H1 (cell line): ENCODE results near the gene STAC. TPM values are rescaled to one million over a fixed set of nuclear protein-coding genes. Genes with fewer than 3 reads are reported as not detected.

ENCODE experiments used
- CTCF ChIA-PET: fragments of 300-600 bp; sonication (Branson Sonifier 250); formaldehyde crosslinking; loops from one replicate; lab custom pipeline; 2021; ENCODE audit not compliant: partially characterized antibody; lab: Charles Lee
- POLR2A ChIA-PET: fragments of 300-600 bp; sonication (Branson Sonifier 250); formaldehyde crosslinking; loops from one replicate; lab custom pipeline; 2021; ENCODE audit warnings: inconsistent platforms; ENCODE audit not compliant: partially characterized antibody; lab: Charles Lee
- DNase-seq, 2 experiments: peaks; one replicate each; pipeline versions ENCODE4 v3.0.0 to v3.0.0-alpha.2; 2010 to 2022; ENCODE audit warnings: low spot score in 2 of 2, low read depth in 1 of 2, mixed read lengths in 1 of 2
- FAIRE-seq: peaks from 2 replicates; lab custom pipeline; 2011; peaks lifted over from hg19 to GRCh38; lab: Jason Lieb, UNC
- H2AFZ ChIP-seq: 2 replicates; pipeline ENCODE4 v1.8.1; 2012; ENCODE audit warnings: low read length, inconsistent platforms
- H2AK5ac ChIP-seq: 2 replicates; pipeline ENCODE4 v1.6.1; 2013; ENCODE audit warnings: low read depth, low read length
- H2BK120ac ChIP-seq: replicated peaks from 2 replicates; pipeline ENCODE3; 2013; ENCODE audit warnings: low read depth, low read length, inconsistent platforms
- H2BK12ac ChIP-seq: 2 replicates; pipeline ENCODE4 v1.6.1; 2013; ENCODE audit warnings: low read depth, low read length
- H2BK15ac ChIP-seq: 2 replicates; pipeline ENCODE4 v1.6.1; 2013; ENCODE audit warnings: low read length
- H2BK20ac ChIP-seq: 2 replicates; pipeline ENCODE4 v1.6.1; 2013; ENCODE audit warnings: low read length
- H2BK5ac ChIP-seq: 2 replicates; pipeline ENCODE4 v1.6.1; 2013; ENCODE audit warnings: low read depth, low read length
- H3K14ac ChIP-seq: 2 replicates; pipeline ENCODE4 v1.6.1; 2013; ENCODE audit warnings: inconsistent platforms; ENCODE audit not compliant: insufficient read length
- H3K18ac ChIP-seq: 2 replicates; pipeline ENCODE4 v1.6.1; 2013; ENCODE audit warnings: low read length; ENCODE audit errors: extremely low read depth
- H3K23ac ChIP-seq: 2 replicates; pipeline ENCODE4 v1.6.1; 2013; ENCODE audit warnings: inconsistent platforms; ENCODE audit not compliant: insufficient read length
- H3K23me2 ChIP-seq: 2 replicates; pipeline ENCODE4 v1.6.1; 2013; ENCODE audit warnings: low read depth, low read length
- H3K27ac ChIP-seq: 2 replicates; pipeline ENCODE4 v1.6.1; 2011; ENCODE audit warnings: low read depth, low read length, inconsistent platforms
- H3K27me3 ChIP-seq, 4 experiments: replicated peaks in 1 of 4; 1 replicate in 1 of 4; 2 replicates in 3 of 4; pipeline versions ENCODE4 v1.6.1 to v1.8.1; 2011 to 2013; ENCODE audit warnings: low read length in 3 of 4, mild to moderate bottlenecking in 3 of 4, inconsistent platforms in 2 of 4, mixed read lengths in 2 of 4, moderate library complexity in 1 of 4; ENCODE audit not compliant: control insufficient read depth in 3 of 4, insufficient read depth in 3 of 4; ENCODE audit errors: extremely low read depth in 1 of 4
- H3K36me3 ChIP-seq, 4 experiments: 2 replicates each; pipeline versions ENCODE4 v1.6.1 to v1.8.1; 2011 to 2013; ENCODE audit warnings: mild to moderate bottlenecking in 4 of 4, low read length in 3 of 4, moderate library complexity in 2 of 4, control low read depth in 1 of 4, inconsistent platforms in 1 of 4; ENCODE audit not compliant: insufficient read depth in 4 of 4, control insufficient read depth in 2 of 4
- H3K4ac ChIP-seq: replicated peaks from 2 replicates; pipeline ENCODE3; 2013; ENCODE audit warnings: low read length, low read depth, mixed read lengths, inconsistent platforms; ENCODE audit not compliant: insufficient read length
- H3K4me1 ChIP-seq, 4 experiments: replicated peaks in 1 of 4; 1 replicate in 1 of 4; 2 replicates in 3 of 4; pipeline versions ENCODE4 v1.6.1 to v1.8.1; 2011 to 2013; ENCODE audit warnings: low read length in 3 of 4, inconsistent platforms in 2 of 4, mixed read lengths in 1 of 4; ENCODE audit not compliant: insufficient read depth in 4 of 4, control insufficient read depth in 3 of 4
- H3K4me2 ChIP-seq, 2 experiments: 2 replicates each; pipeline versions ENCODE4 v1.6.1 to v1.8.1; 2011 to 2013; ENCODE audit warnings: low read depth in 2 of 2, low read length in 2 of 2, control low read depth in 1 of 2, inconsistent platforms in 1 of 2, mild to moderate bottlenecking in 1 of 2; ENCODE audit not compliant: insufficient read depth in 1 of 2
- H3K4me3 ChIP-seq, 4 experiments: fragments of 200-600, 300-600 bp in 1 of 4; sonication (generic), shearing (Covaris generic), sonication (Bioruptor Twin) in 1 of 4; 2 replicates each; pipeline versions ENCODE4 v1.5.1 to v1.8.1; 2011 to 2016; ENCODE audit warnings: low read length in 4 of 4, low read depth in 3 of 4, control low read depth in 2 of 4, inconsistent platforms in 2 of 4, mild to moderate bottlenecking in 2 of 4, mixed read lengths in 1 of 4, moderate library complexity in 1 of 4; ENCODE audit not compliant: insufficient read depth in 2 of 4; ENCODE audit errors: extremely low read depth in 1 of 4
- H3K56ac ChIP-seq: replicated peaks from 2 replicates; pipeline ENCODE3; 2013; ENCODE audit warnings: low read depth, mild to moderate bottlenecking, mixed read lengths, low read length, inconsistent platforms; ENCODE audit not compliant: insufficient read length
- H3K79me1 ChIP-seq: 2 replicates; pipeline ENCODE4 v1.6.1; 2013; ENCODE audit warnings: low read depth, low read length, control low read depth
- H3K79me2 ChIP-seq, 2 experiments: 2 replicates each; pipeline versions ENCODE4 v1.6.1 to v1.8.1; 2012 to 2013; ENCODE audit warnings: low read length in 2 of 2, mild to moderate bottlenecking in 2 of 2, inconsistent platforms in 1 of 2; ENCODE audit not compliant: insufficient read depth in 2 of 2, control insufficient read depth in 1 of 2
- H3K9ac ChIP-seq, 4 experiments: replicated peaks in 1 of 4; 1 replicate in 1 of 4; 2 replicates in 3 of 4; pipeline versions ENCODE4 v1.6.1 to v1.8.1; 2011 to 2013; ENCODE audit warnings: low read depth in 3 of 4, low read length in 3 of 4, control low read depth in 2 of 4, mild to moderate bottlenecking in 2 of 4, moderate library complexity in 2 of 4, inconsistent platforms in 1 of 4; ENCODE audit errors: extremely low read depth in 1 of 4
- H3K9me3 ChIP-seq, 2 experiments: 2 replicates each; pipeline versions ENCODE4 v1.6.1 to v1.8.1; 2012 to 2013; ENCODE audit warnings: mild to moderate bottlenecking in 2 of 2, moderate library complexity in 2 of 2, control low read depth in 1 of 2, inconsistent platforms in 1 of 2, low read depth in 1 of 2, low read length in 1 of 2, mixed read lengths in 1 of 2; ENCODE audit not compliant: insufficient read depth in 2 of 2
- H4K20me1 ChIP-seq, 2 experiments: replicated peaks in 1 of 2; 2 replicates each; pipeline versions ENCODE3 to v1.8.1; 2011 to 2013; ENCODE audit warnings: inconsistent platforms in 2 of 2, low read length in 2 of 2, mild to moderate bottlenecking in 1 of 2; ENCODE audit not compliant: insufficient read depth in 2 of 2, control insufficient read depth in 1 of 2
- H4K5ac ChIP-seq: 2 replicates; pipeline ENCODE4 v1.6.1; 2013; ENCODE audit warnings: low read length, low read depth, mixed read lengths, inconsistent platforms; ENCODE audit not compliant: insufficient read length
- H4K8ac ChIP-seq: 2 replicates; pipeline ENCODE4 v1.8.0; 2013; ENCODE audit warnings: mild to moderate bottlenecking, moderate library complexity, low read length, inconsistent platforms; ENCODE audit not compliant: insufficient read depth; ENCODE audit errors: extremely low read depth
- H4K91ac ChIP-seq: replicated peaks from 2 replicates; pipeline ENCODE3; 2013; ENCODE audit warnings: low read length, mixed read lengths, inconsistent platforms; ENCODE audit not compliant: insufficient read length
- CEBPB ChIP-seq: IDR thresholded peaks from 2 replicates; pipeline ENCODE4 v1.6.1; 2012; ENCODE audit warnings: low read depth, low read length
- CHD1 ChIP-seq: IDR thresholded peaks from 2 replicates; pipeline ENCODE4 v1.6.1; 2012; ENCODE audit warnings: low read depth, low read length, improper control_type of control experiment
- E2F6 ChIP-seq: IDR thresholded peaks from 2 replicates; pipeline ENCODE4 v1.6.1; 2012; ENCODE audit warnings: inconsistent platforms
- EZH2 ChIP-seq: fragments of 200-600 bp; sonication (generic); IDR thresholded peaks from 2 replicates; pipeline ENCODE4 v1.7.1; 2012; ENCODE audit warnings: low read depth, mild to moderate bottlenecking, moderate library complexity, low read length, inconsistent platforms; ENCODE audit not compliant: severe bottlenecking
- FOSL1 ChIP-seq: IDR thresholded peaks from 2 replicates; pipeline ENCODE4 v1.6.1; 2011; ENCODE audit warnings: mild to moderate bottlenecking, low read depth, low read length, moderate library complexity; ENCODE audit not compliant: insufficient read depth
- MAFK ChIP-seq: IDR thresholded peaks from 2 replicates; pipeline ENCODE4 v1.6.1; 2012; ENCODE audit warnings: low read depth, mild to moderate bottlenecking, improper control_type of control experiment, low read length
- SIN3A ChIP-seq, 2 experiments: IDR thresholded peaks in 1 of 2; conservative IDR thresholded peaks in 1 of 2; 2 replicates each; pipeline ENCODE4 v1.6.1; 2011 to 2012; ENCODE audit warnings: low read length in 2 of 2, improper control_type of control experiment in 1 of 2, low read depth in 1 of 2, mild to moderate bottlenecking in 1 of 2
- SIRT6 ChIP-seq: IDR thresholded peaks from one replicate; pipeline ENCODE4 v1.7.1; 2012; ENCODE audit warnings: low read length, inconsistent platforms
- SIX5 ChIP-seq: IDR thresholded peaks from 2 replicates; pipeline ENCODE4 v1.6.1; 2011; ENCODE audit warnings: mild to moderate bottlenecking, low read depth, low read length
- SP4 ChIP-seq: IDR thresholded peaks from 2 replicates; pipeline ENCODE4 v1.6.1; 2012; ENCODE audit warnings: low read length, inconsistent platforms
- TAF1 ChIP-seq: IDR thresholded peaks from 2 replicates; pipeline ENCODE4 v1.6.1; 2011; ENCODE audit warnings: mild to moderate bottlenecking, low read depth, low read length
- WGBS, 2 experiments: shearing (Covaris generic) in 1 of 2; methylation state at CpG; one replicate each; pipeline versions ENCODE4 v1.1.6 to v1.1.7; 2013 to 2015; ENCODE audit warnings: low lambda C conversion rate in 2 of 2, mixed read lengths in 2 of 2, inconsistent platforms in 1 of 2, low coverage in 1 of 2, missing lambda C conversion rate in 1 of 2; ENCODE audit not compliant: insufficient replicate concordance in 2 of 2, insufficient coverage in 1 of 2, insufficient read length in 1 of 2; ENCODE audit errors: extremely low coverage in 1 of 2, missing lambda C conversion rate in 1 of 2; 5-methylcytosine and 5-hydroxymethylcytosine counted together
- polyA plus RNA-seq, 7 experiments: library from polyadenylated mRNA; depleted of rRNA in 3 of 7; stranded (reverse) in 5 of 7; unstranded in 2 of 7; fragments of >200 nt in 5 of 7; fragments of 200-250 nt in 2 of 7; gene quantifications; 1 replicate in 5 of 7; 2 replicates in 1 of 7; 4 replicates in 1 of 7; pipeline versions ENCODE4 v1.2.1 to v1.2.3, GENCODE V29; 2011 to 2013; ENCODE audit warnings: missing spikeins in 2 of 7, mixed read lengths in 2 of 7
- total RNA-seq: library from RNA; stranded (reverse); fragmentation: NEBNext Ultra II Directional; extraction: Animal tissue kit (Norgen Biotek cat#: 25700); gene quantifications from 2 replicates; pipeline ENCODE4 v1.2.1, GENCODE V29; 2021
- TF ChIP-seq, protein P1 (sequence below): IDR thresholded peaks from 2 replicates; pipeline ENCODE4 v1.6.1; 2011; ENCODE audit warnings: low read depth, mild to moderate bottlenecking, low read length; ENCODE audit not compliant: insufficient read depth

Gene STAC
- total and polyA plus RNA-seq, 2 of the 8 experiments (the other 6 are each of a cell fraction or from before 2014, with no cell fraction given), result 8.0 to 18.1 TPM

DNA sequence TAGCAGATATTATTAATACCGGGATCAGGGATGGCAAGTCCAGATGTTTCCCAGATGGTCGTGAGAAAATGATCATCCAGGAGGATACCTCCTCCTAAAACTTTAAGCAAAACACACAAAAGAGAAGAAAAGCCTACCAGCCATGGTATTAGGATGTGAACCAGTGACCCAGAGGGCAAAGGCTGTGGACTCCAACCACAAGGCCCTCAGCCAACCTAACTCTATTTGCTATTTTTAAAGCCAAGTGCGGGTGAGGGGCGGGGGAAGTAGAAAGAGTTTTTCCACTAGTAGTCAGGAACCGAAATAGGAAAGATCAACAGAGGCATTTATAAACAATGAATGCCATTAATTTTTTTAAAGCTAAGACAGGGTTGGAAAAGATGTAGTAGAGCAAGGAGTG is 77.4 kb downstream of the STAC start:
- no peak overlapping the region for H2BK15ac ChIP-seq
- FAIRE-seq (no peak), DNase-seq (no peak)
- no peak overlapping the region for H3K27ac ChIP-seq
- no peak overlapping the region for H3K4ac ChIP-seq
- H2AK5ac ChIP-seq, result no peak overlapping the region
- no peak overlapping the region for H2BK5ac ChIP-seq
- POLR2A ChIA-PET, result no interaction called here
- no peak overlapping the region for H2BK120ac ChIP-seq
- no peak overlapping the region for H4K8ac ChIP-seq
- H4K20me1 ChIP-seq, result no peaks in the 10 kb centered on the region
- CTCF ChIA-PET, result no interaction called here
- H3K4me1 ChIP-seq, result no peaks in the 10 kb centered on the region
- no peak overlapping the region for H3K18ac ChIP-seq
- H3K56ac ChIP-seq, result no peak overlapping the region
- H3K36me3 ChIP-seq, result peaks cover 0 to 3% (median 0%) of the 10 kb centered on the region in 4 experiments; a peak in 2 of 8 replicates
- H3K23me2 ChIP-seq, result no peaks in the 10 kb centered on the region
- H3K27me3 ChIP-seq, result no peaks in the 10 kb centered on the region
- no peak overlapping the region for H4K91ac ChIP-seq
- 81% methylated on average over 5 of the region's 5 CpGs; no CpG with 5 or more reads in 1 of the 2 experiments for WGBS, 2 experiments
- no peak overlapping the region for H3K4me2 ChIP-seq
- H3K79me2 ChIP-seq, result no peaks in the 10 kb centered on the region
- H3K9me3 ChIP-seq, result no peaks in the 10 kb centered on the region
- H3K23ac ChIP-seq, result no peak overlapping the region
- no peak overlapping the region for H3K14ac ChIP-seq
- no peaks in the 10 kb centered on the region for H3K79me1 ChIP-seq
- no peak overlapping the region for H2BK12ac ChIP-seq
- no peak overlapping the region for H2BK20ac ChIP-seq
- H3K4me3 ChIP-seq, result no peak overlapping the region
- H2AFZ ChIP-seq, result no peak overlapping the region
- no peak overlapping the region for H4K5ac ChIP-seq
- no peak overlapping the region for H3K9ac ChIP-seq
- TF ChIP-seq SP4, result no peak
- TF ChIP-seq TAF1, result no peak
- no peak for TF ChIP-seq SIN3A (conservative IDR thresholded peaks at IDR 0.05 in 1 of 2, IDR thresholded peaks at IDR 0.05 in 1 of 2; ENCODE audit: low read depth in 1 of 2, low read length in 2 of 2)
- no peak for TF ChIP-seq EZH2
- TF ChIP-seq SIRT6, result no peak
- TF ChIP-seq CEBPB, result no peak
- TF ChIP-seq MAFK, result no peak
- TF ChIP-seq SIX5, result no peak
- TF ChIP-seq FOSL1, result no peak
- TF ChIP-seq, protein P1, sequence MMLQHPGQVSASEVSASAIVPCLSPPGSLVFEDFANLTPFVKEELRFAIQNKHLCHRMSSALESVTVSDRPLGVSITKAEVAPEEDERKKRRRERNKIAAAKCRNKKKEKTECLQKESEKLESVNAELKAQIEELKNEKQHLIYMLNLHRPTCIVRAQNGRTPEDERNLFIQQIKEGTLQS, result no peak
- no peak for TF ChIP-seq E2F6
- no peak for TF ChIP-seq CHD1
